GM19023 (cell line): ENCODE data around the gene GIMAP6.
A peak's percentile ranks its signal among the peaks of the same experiment; 100 is the strongest.
"Not testable (repeated sequence)": the region's sequence is repeated elsewhere in the genome, so short reads cannot be mapped to it uniquely, and the experiment has no call there.

ENCODE experiments used
- ATAC-seq: cut with Tn5 transposase; IDR thresholded peaks from one replicate; pipeline ENCODE4 v1.9.1; 2021; ENCODE audit warnings: mild to moderate bottlenecking, moderate library complexity; ENCODE audit not compliant: unreplicated experiment

GIMAP6 gene

DNA sequence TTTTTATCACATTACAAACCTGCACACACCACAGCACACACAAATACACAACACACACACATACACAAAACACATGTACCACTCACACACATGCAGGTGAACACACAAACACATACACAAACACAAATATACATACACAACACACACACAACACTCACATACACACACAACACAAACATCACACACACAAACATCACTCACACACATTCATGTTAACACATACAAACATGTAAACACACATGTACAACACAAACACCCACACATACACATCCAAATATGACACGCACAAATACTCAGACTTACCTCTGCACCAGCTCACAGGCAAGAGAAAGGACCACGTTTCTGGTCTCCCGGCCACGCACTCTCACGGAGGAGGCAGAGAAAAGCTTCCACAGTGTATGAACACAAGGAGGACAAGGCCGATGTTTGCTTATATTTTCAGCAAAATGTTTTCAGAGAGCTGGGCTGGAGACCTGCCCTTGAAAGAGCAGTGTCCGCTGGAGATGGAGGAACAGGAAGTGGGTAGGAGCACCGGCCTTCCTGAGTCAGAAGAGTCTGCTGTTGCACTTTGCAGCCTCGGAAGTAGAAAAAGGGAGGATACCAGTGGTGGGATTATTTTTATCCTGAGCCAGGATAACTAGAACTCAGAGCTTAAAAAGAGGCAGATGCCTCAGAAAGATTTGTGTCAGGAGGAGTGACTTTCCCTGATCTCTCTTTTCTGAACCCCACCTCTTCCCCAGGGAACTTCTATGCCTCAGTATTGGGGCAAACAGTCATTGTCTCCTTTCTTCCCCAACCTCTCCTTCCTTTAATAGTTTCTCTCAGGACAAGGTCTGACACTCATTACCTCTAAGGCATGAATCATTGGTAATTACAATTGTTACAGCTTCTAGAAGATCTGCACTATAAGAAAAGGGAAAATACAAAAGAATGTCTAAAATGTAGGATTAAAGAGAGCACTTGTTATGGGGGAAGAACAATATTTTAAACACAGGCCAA lies at the start of gene GIMAP6:
TSS of gene GIMAP6 (minus strand) at position 520 of the 999 bp plus-strand sequence. CDS start 2,243 bp downstream, outside the sequence.
- ATAC-seq = peak; percentile 79

- not testable (repeated sequence) for ATAC-seq
These were observed 48.2 kb upstream of the GIMAP6 start for GRCh38 chr7:150680364-150680763.

GRCh38 chr7:150678601-150679000 lies 46.4 kb upstream of the GIMAP6 start:
- ATAC-seq = not testable (repeated sequence)

- not testable (repeated sequence) for ATAC-seq
These were observed 44.7 kb upstream of the GIMAP6 start for GRCh38 chr7:150676854-150677253.

GRCh38 chr7:150676276-150676675 lies 44.1 kb upstream of the GIMAP6 start:
- ATAC-seq = not testable (repeated sequence)

DNA sequence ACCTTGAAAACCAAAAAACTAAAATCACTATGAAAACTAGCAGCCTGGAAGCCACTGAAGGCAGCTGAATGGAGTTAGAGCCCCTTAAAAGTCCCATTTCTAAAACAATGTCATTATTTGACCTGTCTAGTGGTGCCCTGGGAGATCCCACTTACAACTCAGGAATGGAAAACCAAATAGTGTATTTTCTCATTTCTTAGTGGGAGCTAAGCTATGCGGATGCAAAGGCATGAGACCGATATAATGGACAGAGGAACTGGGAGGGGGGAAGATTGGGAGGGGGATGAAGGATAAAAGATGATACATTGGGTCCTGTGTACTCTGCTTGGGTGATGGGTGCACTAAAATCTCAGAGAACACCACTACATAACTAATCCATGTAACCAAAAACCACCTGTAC lies 43.5 kb upstream of the GIMAP6 start:
- ATAC-seq = no peak

DNA sequence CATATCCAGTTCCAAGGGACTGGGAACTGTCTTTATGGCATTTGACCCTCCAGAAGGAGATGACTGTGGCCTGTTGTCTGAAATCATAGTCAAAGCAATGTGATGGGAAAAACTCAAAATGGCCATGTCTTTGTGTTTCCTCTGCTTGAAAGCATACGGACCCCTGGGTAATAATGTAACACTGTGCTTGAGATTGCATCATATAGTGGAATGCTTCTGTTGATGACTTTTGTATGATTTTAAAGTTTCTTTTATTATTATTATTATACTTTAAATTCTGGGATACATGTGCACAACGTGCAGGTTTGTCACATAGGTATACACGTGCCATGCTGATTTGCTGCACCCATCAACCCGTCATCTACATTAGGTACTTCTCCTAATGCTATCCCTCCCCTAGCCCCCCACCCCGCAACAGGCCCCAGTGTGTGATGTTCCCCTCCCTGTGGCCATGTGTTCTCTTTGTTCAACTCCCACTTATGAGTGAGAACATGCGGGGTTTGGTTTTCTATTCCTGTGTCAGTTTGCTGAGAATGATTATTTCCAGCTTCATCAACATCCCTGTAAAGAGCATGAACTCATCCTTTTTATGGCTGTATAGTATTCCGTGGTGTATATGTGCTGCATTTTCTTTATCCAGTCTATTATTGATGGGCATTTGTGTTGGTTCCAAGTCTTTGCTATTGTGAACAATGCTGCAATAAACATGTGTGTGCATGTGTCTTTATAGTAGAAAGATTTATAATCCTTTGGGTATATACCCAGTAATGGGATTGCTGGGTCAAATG lies 39.8 kb upstream of the GIMAP6 start:
- ATAC-seq = not testable (repeated sequence)

GRCh38 chr7:150668977-150669376 lies 36.8 kb upstream of the GIMAP6 start:
- ATAC-seq = no peak

DNA sequence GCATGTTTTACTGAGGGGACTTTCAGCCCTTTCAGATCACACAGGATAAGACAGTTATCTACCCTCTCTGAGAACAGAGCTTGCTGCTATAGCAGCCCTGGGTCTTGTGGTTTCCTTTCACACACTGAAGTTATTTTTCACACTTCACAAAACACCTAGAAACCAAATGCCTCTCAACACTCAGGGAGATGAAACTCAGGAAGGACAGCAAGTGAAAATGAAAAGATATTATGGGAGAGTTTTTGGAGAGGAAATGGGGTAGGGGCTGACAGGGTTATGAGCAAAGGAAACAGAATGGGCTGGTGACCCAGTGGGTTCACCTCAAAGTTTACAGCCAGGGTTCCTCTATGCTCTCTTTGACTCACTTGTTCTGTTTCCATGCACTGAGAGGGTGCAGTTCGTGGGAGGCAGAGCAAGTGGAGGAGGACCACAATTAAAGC lies 36.3 kb upstream of the GIMAP6 start:
- peak; percentile 69 for ATAC-seq

DNA sequence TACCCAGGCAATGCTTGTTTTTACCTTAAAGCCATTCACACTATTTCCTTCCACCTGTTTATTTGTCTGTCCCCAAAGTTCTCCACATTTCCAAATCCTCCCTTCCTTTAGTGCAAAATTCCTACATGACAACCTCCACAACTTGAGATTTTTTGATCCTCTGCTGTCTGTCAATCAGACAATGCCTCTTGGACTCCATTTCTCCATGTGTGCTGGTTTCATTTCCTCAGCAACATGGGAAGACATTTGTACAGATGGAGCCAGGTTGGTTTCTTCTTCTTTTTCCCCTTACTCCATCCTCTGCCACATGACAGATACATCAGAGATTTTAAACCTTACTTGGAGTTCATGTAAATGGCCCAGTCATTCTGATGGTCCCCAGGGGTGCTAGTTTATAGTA lies 34.2 kb upstream of the GIMAP6 start:
- no peak for ATAC-seq

DNA sequence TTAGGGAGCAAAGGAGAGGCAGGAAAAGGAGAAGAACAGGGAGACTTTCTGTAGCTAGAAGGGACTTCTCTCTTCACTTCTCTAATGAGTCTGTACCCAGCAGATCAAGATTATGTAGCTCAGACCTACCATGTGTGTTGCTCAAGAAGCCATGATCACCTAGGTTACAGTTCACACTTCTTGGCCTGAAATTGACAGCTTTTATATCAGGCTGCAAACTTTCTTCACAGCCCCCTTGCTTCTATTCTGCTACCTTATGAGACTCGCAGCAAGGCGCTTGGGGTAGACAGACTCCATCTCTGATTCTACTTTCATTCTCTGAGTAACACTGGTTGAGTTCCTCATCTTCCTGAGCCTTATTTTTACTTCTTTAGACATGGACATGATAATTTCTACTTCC lies 33.7 kb upstream of the GIMAP6 start:
- no peak for ATAC-seq

GRCh38 chr7:150665089-150665748 lies 33.0 kb upstream of the GIMAP6 start:
- no peak for ATAC-seq

GRCh38 chr7:150663802-150664494 lies 31.8 kb upstream of the GIMAP6 start:
- no peak for ATAC-seq

- not testable (repeated sequence) for ATAC-seq
These were observed 30.6 kb upstream of the GIMAP6 start for GRCh38 chr7:150662821-150663220.

GRCh38 chr7:150660939-150661613 lies 28.9 kb upstream of the GIMAP6 start:
- ATAC-seq = no peak

DNA sequence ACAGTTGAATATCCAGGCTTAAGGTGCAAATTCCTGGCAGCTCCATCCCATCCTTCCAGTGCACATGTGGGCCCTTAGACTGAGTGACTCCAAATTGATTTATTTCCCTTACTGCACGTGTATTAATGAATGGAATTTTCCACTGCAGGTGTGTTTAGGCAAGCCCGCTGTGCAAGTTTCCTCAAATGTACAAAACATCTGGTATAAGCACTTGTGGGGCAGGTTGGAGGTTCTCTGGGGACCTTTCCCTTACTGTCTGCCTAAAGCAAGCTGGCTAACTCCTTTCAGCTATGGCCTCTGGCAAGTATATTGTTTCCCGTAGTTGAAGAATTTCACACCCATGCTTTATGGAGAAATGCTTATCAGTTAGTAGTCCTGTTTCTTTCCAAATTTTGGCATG lies 25.3 kb upstream of the GIMAP6 start:
- ATAC-seq = no peak

DNA sequence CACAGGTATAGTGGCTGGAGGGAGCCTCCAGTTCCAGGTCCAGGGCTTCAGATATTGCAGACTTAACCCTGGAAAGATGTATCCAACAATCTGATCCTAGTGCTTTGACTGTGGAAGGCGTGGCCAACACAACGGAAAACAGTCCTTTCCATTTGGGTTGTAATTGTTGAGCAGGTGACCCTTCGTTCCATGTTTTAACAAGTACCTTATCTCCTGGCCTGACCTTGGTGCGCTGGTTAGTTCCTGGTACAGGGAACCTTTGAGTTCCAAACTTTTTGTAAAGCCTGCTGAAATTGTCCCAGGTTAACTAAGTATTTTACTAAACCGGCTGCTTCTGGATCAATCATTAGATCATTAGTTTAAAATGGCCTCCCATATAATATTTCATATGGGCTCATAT lies 23.9 kb upstream of the GIMAP6 start:
- ATAC-seq = no peak

GRCh38 chr7:150654692-150655091 lies 22.5 kb upstream of the GIMAP6 start:
- no peak for ATAC-seq

DNA sequence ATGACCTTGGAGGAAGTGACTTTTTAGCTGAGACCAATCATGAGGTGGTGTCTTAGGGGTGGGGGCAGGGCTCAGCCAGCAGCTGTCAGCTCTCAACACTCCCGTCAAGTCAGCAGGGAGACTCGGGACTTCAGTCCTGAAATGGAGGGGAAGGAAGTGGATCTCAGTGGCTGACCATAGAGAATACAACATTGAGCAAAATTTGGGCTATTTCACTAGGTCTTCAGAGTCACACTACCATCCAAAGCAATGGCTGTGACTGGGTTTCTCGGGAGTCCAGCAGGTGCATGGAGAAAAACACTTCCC lies 16.8 kb upstream of the GIMAP6 start:
- no peak for ATAC-seq
